Suprapubic skin (tissue), 4 donors: ENCODE results near the gene PHYHIPL.

Experiments
- CTCF ChIP-seq, 2 donors: fragments of 200-600 bp in 1 of 2; fragments of 450-650 bp in 1 of 2; sonication (generic) in 1 of 2; IDR thresholded peaks; one replicate each; pipeline ENCODE4 v1.5.1; 2016 to 2019; ENCODE audit warnings: antibody characterized with exemption in 2 of 2, mild to moderate bottlenecking in 1 of 2, moderate library complexity in 1 of 2
- EP300 ChIP-seq: sonication (generic); formaldehyde crosslinking; IDR thresholded peaks from one replicate; pipeline ENCODE4 v1.6.1; 2017; ENCODE audit warnings: antibody characterized with exemption
- POLR2A ChIP-seq, 2 donors: fragments of 450-650 bp; IDR thresholded peaks; one replicate each; pipeline ENCODE4 v1.6.1; 2017; ENCODE audit warnings: antibody characterized with exemption in 2 of 2, mild to moderate bottlenecking in 2 of 2, moderate library complexity in 2 of 2
- POLR2AphosphoS5 ChIP-seq, 3 donors: sonication (generic); formaldehyde crosslinking; IDR thresholded peaks; one replicate each; pipeline ENCODE4 v1.6.1; 2017; ENCODE audit warnings: antibody characterized with exemption in 3 of 3

- no peak for TF ChIP-seq CTCF (IDR thresholded peaks at IDR 0.05)
- TF ChIP-seq POLR2A (IDR thresholded peaks at IDR 0.05) = no peak
- TF ChIP-seq EP300 = no peak
- no peak for TF ChIP-seq POLR2AphosphoS5 (IDR thresholded peaks at IDR 0.05)
These were observed 39.9 kb downstream of the PHYHIPL start for GRCh38 chr10:59216178-59216869.
